ENCODE measurements around the gene NHLRC4. TPM values are rescaled to one million over a fixed set of nuclear protein-coding genes. Genes with fewer than 3 reads are reported as not detected.

The NHLRC4 gene
- total and polyA plus RNA-seq, 2 of the 13 experiments (the other 11 are each of a cell fraction or from before 2014, with no cell fraction given): 0.40 to 0.59 TPM

DNA sequence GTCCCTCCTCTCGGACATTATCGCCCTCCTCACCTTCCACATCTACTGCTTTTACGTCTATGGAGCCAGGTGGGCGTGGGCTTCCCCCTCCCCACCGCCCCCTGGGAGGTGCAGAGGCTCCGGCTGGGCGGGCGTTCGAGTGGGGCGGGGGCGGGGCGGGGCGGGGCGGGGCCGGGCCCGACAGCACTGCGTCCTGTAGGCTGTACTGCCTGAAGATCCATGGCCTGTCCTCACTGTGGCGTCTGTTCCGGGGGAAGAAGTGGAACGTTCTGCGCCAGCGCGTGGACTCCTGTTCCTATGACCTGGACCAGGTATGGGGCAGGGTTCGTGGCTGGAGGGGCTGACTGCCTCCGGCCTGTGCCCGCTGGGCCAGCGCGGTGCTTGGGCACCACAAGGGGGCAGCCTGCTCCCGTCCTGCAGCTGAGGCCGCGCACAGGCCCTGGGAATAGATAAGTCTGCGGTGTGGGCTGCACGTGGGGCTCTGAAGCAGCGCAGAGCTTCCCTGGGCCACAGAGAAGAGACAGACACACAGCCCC, 12.1 kb downstream of the NHLRC4 start (continued):
- TF ChIP-seq, protein P1, sequence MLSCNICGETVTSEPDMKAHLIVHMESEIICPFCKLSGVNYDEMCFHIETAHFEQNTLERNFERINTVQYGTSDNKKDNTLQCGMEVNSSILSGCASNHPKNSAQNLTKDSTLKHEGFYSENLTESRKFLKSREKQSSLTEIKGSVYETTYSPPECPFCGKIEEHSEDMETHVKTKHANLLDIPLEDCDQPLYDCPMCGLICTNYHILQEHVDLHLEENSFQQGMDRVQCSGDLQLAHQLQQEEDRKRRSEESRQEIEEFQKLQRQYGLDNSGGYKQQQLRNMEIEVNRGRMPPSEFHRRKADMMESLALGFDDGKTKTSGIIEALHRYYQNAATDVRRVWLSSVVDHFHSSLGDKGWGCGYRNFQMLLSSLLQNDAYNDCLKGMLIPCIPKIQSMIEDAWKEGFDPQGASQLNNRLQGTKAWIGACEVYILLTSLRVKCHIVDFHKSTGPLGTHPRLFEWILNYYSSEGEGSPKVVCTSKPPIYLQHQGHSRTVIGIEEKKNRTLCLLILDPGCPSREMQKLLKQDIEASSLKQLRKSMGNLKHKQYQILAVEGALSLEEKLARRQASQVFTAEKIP (CRISPR knock-in tag; IDR thresholded peaks at IDR 0.05; ENCODE audit: borderline replicate concordance): no peak
- TF ChIP-seq, protein P2, sequence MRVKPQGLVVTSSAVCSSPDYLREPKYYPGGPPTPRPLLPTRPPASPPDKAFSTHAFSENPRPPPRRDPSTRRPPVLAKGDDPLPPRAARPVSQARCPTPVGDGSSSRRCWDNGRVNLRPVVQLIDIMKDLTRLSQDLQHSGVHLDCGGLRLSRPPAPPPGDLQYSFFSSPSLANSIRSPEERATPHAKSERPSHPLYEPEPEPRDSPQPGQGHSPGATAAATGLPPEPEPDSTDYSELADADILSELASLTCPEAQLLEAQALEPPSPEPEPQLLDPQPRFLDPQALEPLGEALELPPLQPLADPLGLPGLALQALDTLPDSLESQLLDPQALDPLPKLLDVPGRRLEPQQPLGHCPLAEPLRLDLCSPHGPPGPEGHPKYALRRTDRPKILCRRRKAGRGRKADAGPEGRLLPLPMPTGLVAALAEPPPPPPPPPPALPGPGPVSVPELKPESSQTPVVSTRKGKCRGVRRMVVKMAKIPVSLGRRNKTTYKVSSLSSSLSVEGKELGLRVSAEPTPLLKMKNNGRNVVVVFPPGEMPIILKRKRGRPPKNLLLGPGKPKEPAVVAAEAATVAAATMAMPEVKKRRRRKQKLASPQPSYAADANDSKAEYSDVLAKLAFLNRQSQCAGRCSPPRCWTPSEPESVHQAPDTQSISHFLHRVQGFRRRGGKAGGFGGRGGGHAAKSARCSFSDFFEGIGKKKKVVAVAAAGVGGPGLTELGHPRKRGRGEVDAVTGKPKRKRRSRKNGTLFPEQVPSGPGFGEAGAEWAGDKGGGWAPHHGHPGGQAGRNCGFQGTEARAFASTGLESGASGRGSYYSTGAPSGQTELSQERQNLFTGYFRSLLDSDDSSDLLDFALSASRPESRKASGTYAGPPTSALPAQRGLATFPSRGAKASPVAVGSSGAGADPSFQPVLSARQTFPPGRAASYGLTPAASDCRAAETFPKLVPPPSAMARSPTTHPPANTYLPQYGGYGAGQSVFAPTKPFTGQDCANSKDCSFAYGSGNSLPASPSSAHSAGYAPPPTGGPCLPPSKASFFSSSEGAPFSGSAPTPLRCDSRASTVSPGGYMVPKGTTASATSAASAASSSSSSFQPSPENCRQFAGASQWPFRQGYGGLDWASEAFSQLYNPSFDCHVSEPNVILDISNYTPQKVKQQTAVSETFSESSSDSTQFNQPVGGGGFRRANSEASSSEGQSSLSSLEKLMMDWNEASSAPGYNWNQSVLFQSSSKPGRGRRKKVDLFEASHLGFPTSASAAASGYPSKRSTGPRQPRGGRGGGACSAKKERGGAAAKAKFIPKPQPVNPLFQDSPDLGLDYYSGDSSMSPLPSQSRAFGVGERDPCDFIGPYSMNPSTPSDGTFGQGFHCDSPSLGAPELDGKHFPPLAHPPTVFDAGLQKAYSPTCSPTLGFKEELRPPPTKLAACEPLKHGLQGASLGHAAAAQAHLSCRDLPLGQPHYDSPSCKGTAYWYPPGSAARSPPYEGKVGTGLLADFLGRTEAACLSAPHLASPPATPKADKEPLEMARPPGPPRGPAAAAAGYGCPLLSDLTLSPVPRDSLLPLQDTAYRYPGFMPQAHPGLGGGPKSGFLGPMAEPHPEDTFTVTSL (CRISPR knock-in tag; IDR thresholded peaks at IDR 0.05; ENCODE audit: borderline replicate concordance): no peak
- TF ChIP-seq CEBPB (IDR thresholded peaks at IDR 0.05; ENCODE audit: borderline replicate concordance, low read depth, low read length) (no peak), TARDBP (CRISPR knock-in tag; IDR thresholded peaks at IDR 0.05) (peak; percentile 48; the same call in 1 of the 2 replicates), SMAD3 (CRISPR knock-in tag; IDR thresholded peaks at IDR 0.05) (0 out of 2 replicates have a peak, but pooled peaks have one; percentile 32), NFYB (CRISPR knock-in tag; IDR thresholded peaks at IDR 0.05) (no peak), SP2 (CRISPR knock-in tag; IDR thresholded peaks at IDR 0.05) (no peak), ZBTB7A (CRISPR knock-in tag; IDR thresholded peaks at IDR 0.05) (0 out of 2 replicates have a peak, but pooled peaks have one; percentile 22), SKI (IDR thresholded peaks at IDR 0.05; ENCODE audit: partially characterized antibody) (no peak), ZNF468 (CRISPR knock-in tag; IDR thresholded peaks at IDR 0.05) (no peak), ZNF496 (CRISPR knock-in tag; IDR thresholded peaks at IDR 0.05; ENCODE audit: insufficient replicate concordance) (no peak), ZNF839 (CRISPR knock-in tag; IDR thresholded peaks at IDR 0.05; ENCODE audit: borderline replicate concordance) (no peak)
- TF ChIP-seq, protein P3, sequence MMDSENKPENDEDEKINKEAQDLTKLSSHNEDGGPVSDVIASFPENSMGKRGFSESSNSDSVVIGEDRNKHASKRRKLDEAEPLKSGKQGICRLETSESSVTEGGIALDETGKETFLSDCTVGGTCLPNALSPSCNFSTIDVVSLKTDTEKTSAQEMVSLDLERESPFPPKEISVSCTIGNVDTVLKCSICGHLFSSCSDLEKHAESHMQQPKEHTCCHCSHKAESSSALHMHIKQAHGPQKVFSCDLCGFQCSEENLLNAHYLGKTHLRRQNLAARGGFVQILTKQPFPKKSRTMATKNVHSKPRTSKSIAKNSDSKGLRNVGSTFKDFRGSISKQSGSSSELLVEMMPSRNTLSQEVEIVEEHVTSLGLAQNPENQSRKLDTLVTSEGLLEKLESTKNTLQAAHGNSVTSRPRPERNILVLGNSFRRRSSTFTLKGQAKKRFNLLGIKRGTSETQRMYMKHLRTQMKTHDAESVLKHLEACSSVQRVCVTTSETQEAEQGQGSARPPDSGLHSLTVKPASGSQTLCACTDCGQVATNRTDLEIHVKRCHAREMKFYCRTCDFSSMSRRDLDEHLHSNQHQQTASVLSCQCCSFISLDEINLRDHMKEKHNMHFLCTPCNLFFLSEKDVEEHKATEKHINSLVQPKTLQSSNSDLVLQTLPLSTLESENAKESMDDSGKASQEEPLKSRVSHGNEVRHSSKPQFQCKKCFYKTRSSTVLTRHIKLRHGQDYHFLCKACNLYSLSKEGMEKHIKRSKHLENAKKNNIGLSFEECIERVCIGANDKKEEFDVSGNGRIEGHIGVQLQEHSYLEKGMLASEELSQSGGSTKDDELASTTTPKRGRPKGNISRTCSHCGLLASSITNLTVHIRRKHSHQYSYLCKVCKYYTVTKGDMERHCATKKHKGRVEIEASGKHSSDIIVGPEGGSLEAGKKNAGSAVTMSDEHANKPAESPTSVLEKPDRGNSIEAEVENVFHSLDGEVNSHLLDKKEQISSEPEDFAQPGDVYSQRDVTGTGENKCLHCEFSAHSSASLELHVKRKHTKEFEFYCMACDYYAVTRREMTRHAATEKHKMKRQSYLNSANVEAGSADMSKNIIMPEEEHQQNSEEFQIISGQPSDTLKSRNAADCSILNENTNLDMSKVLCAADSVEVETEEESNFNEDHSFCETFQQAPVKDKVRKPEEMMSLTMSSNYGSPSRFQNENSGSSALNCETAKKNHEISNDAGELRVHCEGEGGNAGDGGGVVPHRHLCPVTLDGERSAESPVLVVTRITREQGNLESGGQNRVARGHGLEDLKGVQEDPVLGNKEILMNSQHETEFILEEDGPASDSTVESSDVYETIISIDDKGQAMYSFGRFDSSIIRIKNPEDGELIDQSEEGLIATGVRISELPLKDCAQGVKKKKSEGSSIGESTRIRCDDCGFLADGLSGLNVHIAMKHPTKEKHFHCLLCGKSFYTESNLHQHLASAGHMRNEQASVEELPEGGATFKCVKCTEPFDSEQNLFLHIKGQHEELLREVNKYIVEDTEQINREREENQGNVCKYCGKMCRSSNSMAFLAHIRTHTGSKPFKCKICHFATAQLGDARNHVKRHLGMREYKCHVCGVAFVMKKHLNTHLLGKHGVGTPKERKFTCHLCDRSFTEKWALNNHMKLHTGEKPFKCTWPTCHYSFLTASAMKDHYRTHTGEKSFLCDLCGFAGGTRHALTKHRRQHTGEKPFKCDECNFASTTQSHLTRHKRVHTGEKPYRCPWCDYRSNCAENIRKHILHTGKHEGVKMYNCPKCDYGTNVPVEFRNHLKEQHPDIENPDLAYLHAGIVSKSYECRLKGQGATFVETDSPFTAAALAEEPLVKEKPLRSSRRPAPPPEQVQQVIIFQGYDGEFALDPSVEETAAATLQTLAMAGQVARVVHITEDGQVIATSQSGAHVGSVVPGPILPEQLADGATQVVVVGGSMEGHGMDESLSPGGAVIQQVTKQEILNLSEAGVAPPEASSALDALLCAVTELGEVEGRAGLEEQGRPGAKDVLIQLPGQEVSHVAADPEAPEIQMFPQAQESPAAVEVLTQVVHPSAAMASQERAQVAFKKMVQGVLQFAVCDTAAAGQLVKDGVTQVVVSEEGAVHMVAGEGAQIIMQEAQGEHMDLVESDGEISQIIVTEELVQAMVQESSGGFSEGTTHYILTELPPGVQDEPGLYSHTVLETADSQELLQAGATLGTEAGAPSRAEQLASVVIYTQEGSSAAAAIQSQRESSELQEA (CRISPR knock-in tag; IDR thresholded peaks at IDR 0.05; ENCODE audit: not compliant biosample characterization): no peak
